ENCODE data around the gene CNKSR3.

DNA sequence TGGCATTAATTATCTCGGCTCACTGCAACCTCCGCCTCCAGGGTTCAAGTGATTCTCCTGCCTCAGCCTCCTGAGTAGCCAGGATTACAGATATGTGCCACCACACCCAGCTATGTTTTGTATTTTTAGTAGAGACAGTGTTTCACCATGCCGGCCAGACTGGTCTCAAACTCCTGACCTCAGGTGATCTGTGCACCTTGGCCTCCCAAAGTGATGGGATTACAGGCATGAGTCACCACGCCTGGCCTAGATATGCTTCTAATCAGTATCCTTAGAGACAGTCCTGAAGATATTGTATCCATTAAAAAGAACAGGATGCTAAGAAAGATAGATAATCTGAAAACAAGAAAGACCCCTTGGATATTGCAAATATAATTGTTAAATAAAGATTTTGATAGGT is 150.8 kb downstream of the CNKSR3 start:
- TF ChIP-seq, protein P1, sequence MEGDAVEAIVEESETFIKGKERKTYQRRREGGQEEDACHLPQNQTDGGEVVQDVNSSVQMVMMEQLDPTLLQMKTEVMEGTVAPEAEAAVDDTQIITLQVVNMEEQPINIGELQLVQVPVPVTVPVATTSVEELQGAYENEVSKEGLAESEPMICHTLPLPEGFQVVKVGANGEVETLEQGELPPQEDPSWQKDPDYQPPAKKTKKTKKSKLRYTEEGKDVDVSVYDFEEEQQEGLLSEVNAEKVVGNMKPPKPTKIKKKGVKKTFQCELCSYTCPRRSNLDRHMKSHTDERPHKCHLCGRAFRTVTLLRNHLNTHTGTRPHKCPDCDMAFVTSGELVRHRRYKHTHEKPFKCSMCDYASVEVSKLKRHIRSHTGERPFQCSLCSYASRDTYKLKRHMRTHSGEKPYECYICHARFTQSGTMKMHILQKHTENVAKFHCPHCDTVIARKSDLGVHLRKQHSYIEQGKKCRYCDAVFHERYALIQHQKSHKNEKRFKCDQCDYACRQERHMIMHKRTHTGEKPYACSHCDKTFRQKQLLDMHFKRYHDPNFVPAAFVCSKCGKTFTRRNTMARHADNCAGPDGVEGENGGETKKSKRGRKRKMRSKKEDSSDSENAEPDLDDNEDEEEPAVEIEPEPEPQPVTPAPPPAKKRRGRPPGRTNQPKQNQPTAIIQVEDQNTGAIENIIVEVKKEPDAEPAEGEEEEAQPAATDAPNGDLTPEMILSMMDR (conservative IDR thresholded peaks at IDR 0.05), result no peak
- no peak for TF ChIP-seq ZFX (IDR thresholded peaks at IDR 0.05)

All from C4-2B (cell line).